SK-N-DZ (cell line): ENCODE measurements around the gene KCNJ14.
"Not testable (repeated sequence)": the region's sequence is repeated elsewhere in the genome, so short reads cannot be mapped to it uniquely, and the experiment has no call there.

Source experiments
- DNase-seq: peaks from one replicate; pipeline ENCODE4 v3.0.0-alpha.2; 2015; ENCODE audit warnings: low spot score

Gene KCNJ14

DNA sequence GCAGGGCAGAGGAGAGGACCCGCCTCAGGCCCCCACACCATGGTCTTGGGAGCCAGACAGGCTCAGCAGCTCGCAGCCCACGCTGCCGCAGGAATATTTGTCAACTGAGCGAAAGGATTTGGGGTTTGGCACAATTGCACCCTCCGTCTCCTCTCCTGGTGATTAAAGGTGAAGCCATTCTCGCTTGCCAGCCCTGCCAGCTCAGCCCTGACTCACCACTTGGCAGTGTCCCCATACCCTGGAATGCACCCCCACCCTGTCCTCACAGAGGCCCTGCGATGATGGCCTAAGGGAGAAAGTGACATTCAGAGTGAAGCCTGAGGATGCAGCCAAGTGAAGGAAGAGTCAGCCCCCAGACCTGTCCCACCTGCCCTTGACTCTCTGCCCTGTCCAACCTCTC, 32.6 kb downstream of the KCNJ14 start:
- DNase-seq: no peak

DNA sequence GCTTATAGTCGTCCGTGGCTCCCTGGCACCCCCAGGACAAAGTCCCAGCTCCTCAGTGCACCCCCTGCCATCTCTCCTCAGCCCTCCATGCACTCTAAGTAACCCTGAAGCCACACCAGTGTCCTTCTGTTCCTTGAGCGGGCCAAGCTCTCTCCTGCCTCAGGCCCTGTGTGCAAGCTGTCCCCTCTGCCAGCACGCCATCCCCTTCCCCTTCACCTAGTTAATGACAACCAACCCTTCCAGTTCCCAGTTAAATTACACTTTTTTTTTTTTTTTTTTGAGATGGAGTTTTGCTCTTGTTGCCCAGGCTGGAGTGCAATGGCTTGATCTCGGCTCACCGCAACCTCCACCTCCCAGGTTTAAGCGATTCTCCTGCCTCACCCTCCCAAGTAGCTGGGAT, 33.1 kb downstream of the KCNJ14 start:
- DNase-seq: not testable (repeated sequence)

DNA sequence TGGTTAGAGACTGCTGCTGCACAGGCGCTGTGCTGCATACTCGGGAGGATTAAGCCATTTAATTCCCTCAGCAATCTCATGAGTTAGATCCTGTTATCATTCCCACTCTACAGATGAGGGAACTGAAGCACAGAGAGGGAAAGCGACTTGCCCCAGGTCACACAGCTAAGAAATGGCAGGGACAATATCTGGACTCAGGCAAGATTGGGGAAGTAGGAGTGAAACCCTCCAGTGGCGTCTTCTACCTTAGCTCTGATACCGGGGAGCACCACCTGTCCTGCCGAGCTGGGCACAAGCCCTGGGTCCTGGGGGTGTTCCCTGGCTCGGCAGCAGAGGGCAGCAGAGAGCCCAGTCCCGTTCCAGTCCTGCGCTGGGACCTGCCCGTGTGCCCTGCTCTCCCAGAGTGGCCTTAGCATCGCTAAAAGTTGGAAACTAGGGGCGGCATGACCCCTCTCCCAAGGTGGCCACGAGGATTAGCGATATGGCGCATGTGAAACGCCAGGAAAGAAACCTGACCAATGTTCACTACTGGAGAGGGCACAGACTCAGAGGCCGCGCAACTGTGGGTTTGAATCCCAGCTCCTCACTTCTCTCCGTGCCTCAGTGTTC, 34.3 kb downstream of the KCNJ14 start:
- DNase-seq: no peak

DNA sequence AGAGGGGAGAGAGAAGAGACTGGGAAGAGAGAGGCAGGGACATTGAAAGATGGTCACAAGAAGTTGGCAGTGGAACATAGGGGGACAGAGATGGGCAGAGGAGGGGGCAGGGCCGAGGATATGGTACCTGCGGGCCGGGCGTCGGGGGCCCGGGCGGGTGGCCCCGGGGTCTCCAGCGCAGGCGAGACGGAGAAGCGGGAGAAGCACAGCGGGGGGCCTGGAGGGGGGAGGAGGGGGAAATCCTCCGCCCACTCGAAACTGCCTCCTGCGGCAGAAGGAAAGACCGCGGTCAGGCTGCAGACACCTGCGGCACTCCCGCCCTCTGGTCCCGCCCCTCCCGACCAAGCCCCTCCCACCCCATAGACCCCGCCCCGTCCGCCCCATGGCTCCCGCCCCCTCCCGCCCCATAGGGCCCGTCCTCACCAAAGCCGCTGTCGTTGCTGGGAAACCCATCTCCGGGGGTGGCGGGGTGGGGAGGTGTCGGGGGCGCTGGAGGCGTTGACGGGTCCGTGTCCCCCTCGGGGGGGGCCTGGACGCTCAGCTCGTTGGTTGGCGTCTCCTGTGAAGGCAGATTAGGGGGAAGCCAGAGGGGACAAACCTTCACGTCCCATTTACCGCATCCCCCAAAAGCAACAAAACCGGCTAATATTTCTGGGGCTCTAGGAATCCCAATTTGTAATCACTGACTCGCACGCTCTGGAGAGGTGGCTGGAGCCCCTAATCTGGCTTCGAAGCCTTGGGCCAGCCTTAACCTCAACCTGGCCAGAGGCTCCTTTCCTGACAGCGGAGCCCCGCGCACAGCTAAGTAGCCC, 35.8 kb downstream of the KCNJ14 start:
- no peak for DNase-seq

DNA sequence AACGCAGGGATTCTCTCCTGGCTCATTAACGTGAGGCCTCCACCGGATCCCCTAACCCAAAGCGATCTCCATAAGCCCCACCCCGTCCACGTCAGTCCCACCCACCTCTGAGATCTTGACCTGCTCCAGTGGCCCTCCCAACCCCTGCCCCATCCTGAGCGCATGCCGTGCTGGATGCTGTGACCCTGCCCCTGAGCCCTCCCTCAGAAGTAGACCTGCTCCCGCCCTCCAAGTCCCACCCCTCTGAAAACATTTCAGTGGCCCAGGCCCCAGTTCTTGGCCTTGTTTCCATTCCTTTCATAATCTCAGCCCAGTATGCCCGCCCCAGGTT, 36.4 kb downstream of the KCNJ14 start:
- no peak for DNase-seq

DNA sequence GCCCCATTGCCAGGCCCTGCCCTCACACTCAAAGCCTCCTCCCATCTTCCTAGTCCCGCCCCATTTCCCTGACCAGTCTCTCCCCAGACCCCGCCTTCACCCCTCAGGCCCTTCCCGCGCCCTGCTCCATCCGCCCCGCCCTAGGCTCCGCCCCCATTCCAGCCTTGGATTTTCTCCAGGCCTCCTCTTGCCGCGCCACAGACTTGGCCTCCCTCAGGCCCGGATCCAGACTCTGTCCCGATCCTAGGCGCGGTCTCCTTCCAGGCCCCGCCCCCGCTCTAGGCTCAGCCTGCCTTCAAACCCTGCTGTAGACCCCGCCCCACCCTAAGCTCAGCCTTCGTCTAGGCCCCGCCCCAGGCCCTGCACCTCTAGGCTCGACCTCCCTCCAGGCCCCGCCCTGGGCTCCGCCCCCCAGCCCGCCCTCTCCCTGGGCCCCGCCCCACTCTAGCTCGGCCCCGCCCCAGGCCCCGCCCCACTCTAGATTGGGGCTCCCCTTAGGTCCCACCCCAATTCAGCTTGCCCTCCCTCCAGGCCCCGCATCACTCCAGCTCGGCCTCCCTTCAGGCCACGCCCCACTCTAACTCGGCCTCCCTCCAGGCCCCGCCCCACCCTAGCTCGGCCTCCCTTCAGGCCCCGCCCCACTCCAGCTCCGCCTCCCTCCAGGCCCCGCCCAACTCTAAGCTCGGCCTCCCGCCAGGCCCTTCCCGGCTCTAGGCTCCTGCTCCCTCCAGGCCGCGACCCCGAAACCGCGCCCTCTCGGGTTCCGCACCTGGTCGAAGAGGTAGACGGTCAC, 37.7 kb downstream of the KCNJ14 start:
- DNase-seq: peak; percentile 80

DNA sequence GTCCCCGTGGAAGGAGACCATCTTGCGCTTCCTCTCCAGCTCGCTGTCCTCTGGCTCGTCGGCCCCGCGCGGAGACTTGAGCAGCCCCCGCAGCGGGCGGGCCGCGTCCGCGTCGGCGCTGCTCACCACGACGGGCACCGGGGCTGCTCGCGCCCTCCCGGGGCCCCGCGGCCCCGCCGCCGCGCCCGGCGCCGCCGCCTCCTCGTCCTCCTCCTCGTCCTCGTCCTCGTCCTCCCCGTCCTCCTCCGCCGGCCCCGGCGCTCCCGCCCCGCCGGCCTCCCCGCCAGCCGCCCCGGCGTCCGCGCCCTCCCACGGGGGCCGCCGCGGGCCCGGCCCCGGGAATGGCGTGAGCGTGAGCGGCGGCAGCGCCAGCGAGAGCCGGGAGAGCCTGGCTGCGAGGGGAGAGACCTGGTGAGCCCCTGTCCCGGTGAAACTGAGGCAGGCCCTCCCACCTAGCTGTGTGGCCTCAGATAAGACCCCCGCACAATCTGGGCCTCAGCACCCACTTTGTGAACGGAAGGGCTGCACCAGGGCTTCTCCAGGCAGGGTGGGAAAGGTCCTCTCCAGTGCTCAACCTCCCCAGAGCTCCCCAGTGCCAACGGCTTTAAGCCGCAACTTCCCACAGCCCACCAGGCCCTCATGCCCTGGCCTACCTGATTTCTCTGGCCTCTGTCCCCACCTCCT, 38.5 kb downstream of the KCNJ14 start:
- no peak for DNase-seq

DNA sequence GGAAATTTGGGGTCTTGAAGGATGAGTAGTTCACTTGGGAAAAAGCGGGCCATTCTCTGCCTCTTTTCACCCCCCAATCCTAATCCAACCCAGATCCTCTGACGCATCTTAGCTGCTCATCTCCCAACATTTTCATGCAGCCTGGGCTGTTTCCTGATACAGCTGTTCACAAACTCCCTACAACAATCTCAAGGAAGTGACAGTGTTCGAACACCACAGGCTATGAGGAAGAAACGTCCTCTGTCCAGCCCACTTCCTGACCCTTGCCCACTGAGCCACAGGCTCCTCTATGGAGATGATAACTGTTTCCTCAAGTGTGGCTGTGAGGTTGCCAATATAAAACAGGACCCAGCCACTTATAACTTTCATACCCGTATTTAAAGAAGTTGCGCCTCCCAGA, 40.0 kb downstream of the KCNJ14 start:
- no peak for DNase-seq

DNA sequence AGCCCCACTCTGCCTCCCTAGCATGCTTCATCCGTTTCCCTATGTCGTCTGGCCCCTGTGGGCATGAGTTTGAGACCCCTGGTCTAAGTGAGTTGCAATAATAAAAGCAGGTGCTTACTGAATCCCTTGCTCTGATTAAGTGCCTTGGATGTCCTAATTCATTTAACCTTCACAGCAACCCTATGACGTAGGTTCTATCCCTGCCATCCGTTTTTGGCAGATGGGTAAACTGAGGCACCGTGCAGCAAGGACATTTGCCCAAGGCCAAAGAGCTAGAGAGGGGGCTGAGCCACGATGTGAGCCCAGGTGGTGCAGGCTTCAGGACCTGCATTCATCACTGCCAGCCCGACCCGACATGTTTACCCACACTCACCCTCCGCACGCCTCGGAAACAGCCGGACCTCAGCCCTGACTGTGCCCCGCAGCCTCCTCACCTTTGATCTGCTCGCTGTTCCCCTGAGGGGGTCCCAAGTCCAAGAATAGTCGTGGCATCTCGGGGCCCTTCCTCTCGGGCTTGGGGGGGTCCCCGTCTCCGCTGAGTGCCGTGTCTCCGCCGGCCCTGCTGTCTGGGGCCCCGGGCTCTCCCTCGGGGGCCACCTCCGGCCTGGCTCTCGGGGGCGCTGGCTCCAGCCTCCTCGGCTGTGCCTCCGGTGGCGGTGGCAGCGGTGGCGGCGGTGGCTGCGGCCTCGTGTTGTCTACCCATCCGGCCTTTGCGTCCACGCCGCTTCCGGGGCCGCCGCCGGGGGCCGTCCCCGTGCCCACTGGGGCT, 41.8 kb downstream of the KCNJ14 start:
- no peak for DNase-seq

DNA sequence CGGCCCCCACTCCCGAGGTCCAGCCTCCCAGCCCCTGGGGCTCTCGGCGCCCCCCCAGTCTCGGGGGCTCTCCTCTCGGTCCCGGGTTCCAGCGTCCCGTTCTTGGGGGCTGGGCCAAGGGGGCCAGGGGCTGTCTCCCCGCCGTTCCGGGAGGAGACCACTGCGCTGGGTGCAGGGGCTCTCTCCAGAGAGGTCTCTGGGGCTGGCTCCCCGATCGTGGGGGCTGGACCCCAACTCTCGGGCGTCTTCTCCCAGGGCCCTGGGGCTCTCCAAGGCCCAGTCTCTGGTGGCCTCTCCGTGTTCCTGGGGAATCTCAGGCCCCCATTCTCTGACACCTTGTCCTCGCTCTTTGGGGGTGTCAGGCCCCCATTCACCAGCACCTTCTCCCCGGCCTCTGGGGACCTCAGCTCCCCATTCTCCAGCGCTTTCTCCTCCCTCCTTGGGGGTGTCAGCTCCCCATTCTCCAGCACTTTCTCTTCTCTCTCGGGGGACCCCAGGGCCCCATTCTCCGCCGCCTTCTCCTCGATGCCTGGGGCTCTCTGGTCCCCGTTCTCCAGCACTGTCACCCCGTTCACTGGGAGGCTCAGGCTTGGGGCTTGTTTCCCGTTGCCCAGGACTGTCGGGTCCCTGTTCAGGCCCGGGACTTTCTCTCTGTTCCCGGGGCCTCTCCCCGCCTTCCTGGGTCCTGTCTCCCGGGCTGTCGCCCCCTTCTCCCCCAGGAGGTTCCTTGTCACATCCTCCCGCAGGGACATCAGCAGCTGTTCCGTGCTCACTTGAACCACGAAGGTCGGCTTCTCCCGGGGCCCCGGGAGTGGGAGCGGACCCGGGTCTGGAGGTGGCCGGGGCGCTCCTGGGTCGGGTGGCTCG, 42.6 kb downstream of the KCNJ14 start:
- no peak for DNase-seq

DNA sequence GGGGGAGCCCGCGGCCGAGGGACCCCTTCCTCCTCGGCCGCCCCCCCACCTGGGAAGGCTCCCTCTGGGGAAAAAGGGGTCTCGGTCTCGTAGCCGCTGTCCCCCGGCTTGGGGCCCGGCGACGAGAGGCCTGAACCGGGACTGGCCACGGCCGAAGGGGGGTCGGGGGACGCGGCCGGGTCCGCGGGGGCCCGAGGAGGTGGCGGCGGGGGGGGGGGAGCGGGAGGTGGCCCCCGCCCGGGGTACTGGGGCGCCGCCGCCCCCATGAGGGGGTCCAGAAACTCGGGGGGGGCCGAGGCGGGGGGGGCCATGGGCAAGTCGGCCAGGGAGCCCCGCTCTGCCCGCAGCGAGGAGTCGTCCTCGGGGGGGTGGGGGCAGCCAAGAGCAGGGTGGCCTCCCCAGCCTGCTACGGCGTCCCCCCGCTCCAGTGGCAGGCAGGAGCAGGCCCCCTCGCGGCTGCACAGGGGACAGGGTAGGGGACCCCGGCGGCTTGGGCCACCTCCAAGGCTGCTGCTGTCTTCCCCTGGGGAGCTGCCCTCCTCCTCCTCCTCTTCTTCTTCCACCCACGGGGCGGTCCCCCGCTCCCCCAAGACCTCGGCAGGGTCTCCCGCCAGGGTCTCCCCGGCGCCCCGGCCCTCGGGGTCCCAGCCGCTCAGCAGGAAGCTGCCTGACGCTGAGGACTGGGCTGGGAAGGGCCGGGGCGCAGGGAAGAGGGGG, 43.4 kb downstream of the KCNJ14 start:
- DNase-seq: no peak

DNA sequence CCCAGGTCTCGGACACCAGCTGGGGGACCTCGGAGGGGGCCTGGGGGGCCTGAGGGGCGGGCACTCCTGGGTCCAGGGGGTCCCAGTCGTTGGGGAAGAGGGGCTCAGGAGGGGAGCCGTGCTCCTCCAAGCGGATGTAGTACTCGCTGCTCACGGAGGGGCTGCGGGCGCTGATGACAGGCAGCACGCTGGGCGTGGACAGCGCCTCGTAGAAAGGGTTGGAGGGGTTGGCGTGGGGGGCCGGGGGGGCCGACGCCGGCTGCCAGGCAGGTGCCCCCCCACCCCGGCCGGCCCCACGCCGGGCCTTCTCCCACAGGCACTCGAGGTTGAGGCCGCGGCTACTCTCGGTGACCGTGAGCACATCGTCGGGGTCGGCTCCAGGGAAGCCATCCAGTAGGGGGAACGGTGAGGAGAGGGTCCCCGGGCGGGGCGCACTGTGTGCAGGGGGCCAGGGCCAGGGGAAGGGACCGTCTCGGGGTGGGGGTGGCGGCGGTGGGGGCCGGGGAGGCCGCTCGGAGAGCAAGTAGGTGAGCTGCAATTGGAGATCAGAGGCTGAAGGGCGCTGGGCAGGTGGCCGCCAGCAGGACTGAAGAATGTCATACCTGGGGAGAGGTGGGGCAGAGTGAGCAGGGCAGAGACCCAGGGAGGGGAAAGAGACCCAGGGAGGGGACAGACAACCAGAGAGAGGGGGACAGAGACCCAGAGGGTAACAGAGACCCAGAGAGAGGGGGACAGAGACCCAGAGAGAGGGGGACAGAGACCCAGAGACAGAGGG, 44.1 kb downstream of the KCNJ14 start:
- DNase-seq: no peak

DNA sequence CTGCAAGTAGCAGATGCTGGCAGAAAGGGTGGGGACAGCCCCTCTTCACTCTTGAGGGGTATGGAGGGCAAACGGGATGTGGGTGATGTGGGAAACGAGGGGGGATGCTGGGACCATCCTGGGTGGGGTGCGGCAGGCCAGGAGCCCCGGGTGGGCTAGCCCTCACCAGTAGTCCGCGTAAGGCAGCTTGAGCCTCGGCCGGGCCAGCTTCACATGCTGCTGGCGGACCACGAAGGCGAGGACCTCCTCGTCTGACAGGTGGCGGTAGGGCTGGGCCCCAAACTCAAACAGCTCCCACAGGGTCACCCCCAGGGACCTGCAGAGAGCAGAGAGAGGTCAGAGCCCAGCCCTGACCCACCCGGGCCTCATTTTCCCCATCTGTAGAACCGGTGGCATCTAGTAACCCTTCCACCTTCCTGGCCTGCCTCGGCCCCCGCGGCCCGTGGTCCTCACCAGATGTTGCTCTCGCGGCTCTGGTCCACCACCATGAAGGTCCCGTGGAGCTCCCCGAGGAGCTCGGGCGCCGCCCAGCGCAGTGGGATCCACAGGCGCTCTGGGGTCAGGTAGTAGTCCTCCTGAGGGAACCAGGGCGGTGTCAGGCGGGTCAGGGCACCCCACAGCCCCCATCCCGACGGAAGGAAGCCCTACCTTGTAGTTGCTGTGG, 45.6 kb downstream of the KCNJ14 start:
- no peak for DNase-seq

DNA sequence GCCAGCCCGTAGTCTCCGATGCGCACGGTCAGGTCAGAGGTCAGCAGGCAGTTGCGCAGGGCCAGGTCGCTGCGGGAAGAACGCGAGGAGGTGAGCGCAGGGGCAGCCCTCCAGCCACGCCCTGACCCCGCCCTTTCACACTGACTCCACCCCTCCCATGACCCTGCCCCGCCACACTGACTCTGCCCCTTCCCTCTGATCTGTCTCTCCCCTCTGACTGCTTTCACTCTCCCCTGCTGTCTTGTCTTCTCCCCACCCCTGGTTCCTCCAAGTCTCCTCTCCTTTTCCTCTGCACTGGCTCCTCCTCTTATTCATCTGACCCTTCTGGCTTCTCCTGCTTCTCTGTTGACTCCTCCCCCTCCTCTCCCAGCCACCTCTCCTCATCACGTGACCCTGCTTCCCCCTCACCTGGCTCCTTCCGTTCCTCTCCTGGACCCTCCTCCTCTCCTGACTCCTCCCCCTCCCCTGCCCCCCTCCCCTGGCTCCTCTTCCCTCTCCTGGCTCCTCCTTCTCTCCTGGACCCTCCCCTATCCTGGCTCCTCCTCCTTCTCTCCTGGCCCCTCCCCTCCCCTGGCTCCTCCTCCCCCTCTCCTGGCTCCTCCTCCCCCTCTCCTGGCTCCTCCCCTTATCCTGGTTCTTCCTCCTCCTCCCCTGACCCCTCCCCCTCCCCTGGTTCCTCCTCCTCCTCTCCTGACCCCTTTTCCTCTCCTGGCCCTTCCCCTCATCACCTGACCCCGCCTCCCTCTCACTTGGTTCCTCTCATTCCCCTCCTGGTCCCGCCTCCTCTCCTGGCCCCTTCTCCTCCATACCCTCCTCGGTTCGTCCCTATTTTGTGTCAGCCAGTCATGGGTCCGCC, 46.3 kb downstream of the KCNJ14 start:
- peak; percentile 47 for DNase-seq

DNA sequence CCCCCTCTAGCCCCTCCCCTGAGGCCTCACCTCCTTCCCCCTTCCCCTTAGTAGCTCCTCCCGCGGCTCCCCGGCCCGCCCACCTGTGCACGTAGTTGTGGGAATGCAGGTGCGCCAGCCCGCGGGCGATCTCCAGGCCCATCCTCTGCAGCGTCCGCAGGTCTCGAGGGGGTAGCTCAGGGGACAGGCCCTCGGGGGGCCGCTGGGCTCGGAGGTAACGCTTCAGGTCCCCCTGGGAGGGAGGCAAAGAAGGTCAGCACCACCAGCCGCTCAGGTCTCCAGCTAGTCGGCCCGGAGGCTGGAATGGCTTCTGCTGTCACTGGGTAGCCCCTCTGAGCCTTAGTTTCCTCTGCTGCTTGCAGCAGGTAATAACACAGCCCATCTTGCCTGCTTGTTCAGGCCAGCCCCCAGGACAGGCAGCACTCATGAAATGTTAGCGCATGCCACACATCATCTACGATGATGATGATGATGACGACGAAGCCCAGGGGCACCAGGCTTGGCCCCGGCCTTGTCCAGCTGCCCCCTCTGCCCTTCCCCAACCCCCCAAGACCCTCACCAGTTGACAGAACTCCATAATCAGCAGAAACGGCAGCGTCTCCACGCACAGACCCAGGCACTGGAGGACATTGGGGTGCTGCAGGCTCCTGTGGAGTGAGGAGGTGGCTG, 47.1 kb downstream of the KCNJ14 start:
- no peak for DNase-seq

DNA sequence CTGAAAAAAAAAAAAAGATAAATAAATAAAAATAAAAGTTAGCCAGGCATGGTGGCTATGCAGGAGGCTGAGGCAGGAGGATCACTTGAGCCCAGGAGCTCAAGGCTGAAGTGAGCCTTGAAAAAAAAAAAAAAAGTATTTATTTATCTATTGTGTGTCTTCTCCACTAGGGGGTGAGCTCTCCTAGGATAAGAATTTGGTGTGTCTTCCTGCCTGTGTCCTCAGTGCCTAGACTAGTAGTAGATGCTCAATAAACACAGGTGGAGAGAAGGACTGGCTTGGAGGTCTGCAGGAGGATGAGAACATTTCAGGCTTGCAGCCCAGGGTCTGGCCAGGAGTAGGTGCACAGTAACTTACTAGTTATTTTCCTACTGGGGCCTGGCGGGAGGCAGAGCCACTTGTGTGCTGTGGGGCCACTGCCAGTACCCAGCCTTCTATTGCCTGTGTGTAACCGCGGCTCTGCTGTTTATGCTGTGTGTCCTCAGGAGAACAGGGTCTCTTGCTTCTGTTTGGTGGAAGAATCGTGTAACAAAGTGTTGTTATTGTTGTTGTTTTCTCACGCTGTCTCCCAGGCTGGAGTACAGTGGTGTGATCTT, 50.9 kb downstream of the KCNJ14 start:
- DNase-seq: no peak
